Gastrocnemius medialis (tissue), 4 donors: ENCODE results near the gene SLC29A3. TPM values are rescaled to one million over a fixed set of nuclear protein-coding genes. Genes with fewer than 3 reads are reported as not detected.

Experiments
- ATAC-seq, 2 donors: fragments of 150-250 bp; one replicate each; pipeline ENCODE4 v1.9.1; 2016
- DNase-seq, 2 donors: peaks; one replicate each; pipeline ENCODE4 v3.0.0-alpha.2; 2019
- H3K27ac ChIP-seq, 4 donors: fragments of 200-600 bp; sonication (generic); 1 replicate in 1 of 4; 2 replicates in 3 of 4; pipeline ENCODE4 v1.5.1; 2016 to 2018; ENCODE audit warnings: mild to moderate bottlenecking in 2 of 4, moderate library complexity in 1 of 4
- H3K27me3 ChIP-seq, 3 donors: fragments of 200-600 bp; sonication (generic) in 2 of 3; 1 replicate in 1 of 3; 2 replicates in 2 of 3; pipeline versions ENCODE4 v1.5.1 to v1.6.0; 2016 to 2019; ENCODE audit warnings: mild to moderate bottlenecking in 1 of 3, moderate library complexity in 1 of 3
- H3K36me3 ChIP-seq, 2 donors: fragments of 200-600 bp; sonication (generic) in 1 of 2; one replicate each; pipeline ENCODE4 v1.5.1; 2017 to 2018
- H3K4me1 ChIP-seq, 2 donors: fragments of 200-600 bp; sonication (generic) in 1 of 2; one replicate each; pipeline ENCODE4 v1.5.1; 2016 to 2017; ENCODE audit warnings: mild to moderate bottlenecking in 2 of 2
- H3K4me3 ChIP-seq, 4 donors: fragments of 200-600 bp; sonication (generic) in 3 of 4; 1 replicate in 1 of 4; 2 replicates in 3 of 4; pipeline ENCODE4 v1.5.1; 2016 to 2019; ENCODE audit warnings: mild to moderate bottlenecking in 2 of 4
- H3K9me3 ChIP-seq, 3 donors: fragments of 200-600 bp; sonication (generic) in 2 of 3; 1 replicate in 1 of 3; 2 replicates in 2 of 3; pipeline ENCODE4 v1.5.1; 2016 to 2019
- CTCF ChIP-seq, 5 experiments: fragments of 450-650 bp in 3 of 5; fragments of 200-600 bp in 2 of 5; sonication (generic) in 2 of 5; IDR thresholded peaks in 4 of 5; conservative IDR thresholded peaks in 1 of 5; 1 replicate in 4 of 5; 2 replicates in 1 of 5; pipeline ENCODE4 v1.5.1; 2016 to 2019; ENCODE audit warnings: antibody characterized with exemption in 5 of 5, mild to moderate bottlenecking in 3 of 5, moderate library complexity in 3 of 5
- POLR2A ChIP-seq, 2 donors: fragments of 450-650 bp; IDR thresholded peaks; one replicate each; pipeline ENCODE4 v1.6.1; 2017; ENCODE audit warnings: antibody characterized with exemption in 2 of 2, mild to moderate bottlenecking in 2 of 2, moderate library complexity in 2 of 2
- in situ Hi-C, 4 donors: fragments of 200-750 bp; cut with MboI; loops; one replicate each; pipeline versions ENCODE4 v1.15.0 to v1.8.0; 2017; ENCODE audit warnings: low sequenced_read_pairs in 4 of 4
- intact Hi-C: fragments of 100-400 bp; cut with DNase I; formaldehyde crosslinking; loops from one replicate; pipeline ENCODE4 v1.15.1; 2023; ENCODE audit warnings: low total_unique reads
- total RNA-seq, 4 donors: library from RNA; depleted of rRNA; stranded (reverse); fragments of >200 nt; gene quantifications; one replicate each; pipeline versions ENCODE4 v1.1.0 to v1.2.3, GENCODE V29; 2016

Gene SLC29A3
- total RNA-seq, 4 donors from 2014 or later, result 0.36 to 2.8 (median 2.0) TPM

DNA sequence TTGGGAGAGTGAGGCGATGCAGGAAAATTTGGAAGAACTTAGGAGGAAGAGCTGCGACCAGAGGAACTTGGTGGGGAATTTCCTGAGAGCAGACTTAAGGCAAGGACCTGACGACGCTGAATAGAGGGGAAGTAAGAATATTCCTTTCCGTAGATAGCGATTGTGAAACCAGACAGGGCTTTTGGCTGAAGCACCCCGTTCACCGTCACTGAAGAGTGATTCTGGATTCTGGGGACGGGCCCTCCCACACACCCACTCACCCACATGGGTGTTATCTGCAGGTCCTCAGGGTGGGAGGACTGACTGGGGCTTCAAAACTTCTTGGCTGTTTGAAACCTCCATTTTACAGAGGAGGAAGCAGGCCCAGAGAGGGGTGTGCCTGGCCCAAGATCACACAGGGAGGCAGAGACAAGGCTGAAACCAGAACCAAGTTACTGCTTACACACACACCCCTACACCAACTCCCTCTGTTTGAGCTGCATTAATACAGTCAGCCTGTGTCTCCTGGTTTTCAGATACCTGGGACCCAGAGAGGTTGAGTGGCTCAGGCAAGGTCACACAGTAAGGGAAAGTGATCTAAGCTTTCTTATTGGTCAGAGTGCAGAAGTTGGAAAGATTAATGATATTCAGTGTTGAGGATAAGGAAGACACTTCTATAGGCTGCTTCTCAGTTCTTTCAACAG lies 40.4 kb downstream of the SLC29A3 start:
- TF ChIP-seq CTCF (IDR thresholded peaks at IDR 0.05 in 4 of 5, conservative IDR thresholded peaks at IDR 0.05 in 1 of 5), result no peak
- TF ChIP-seq POLR2A (IDR thresholded peaks at IDR 0.05), result no peak
- peaks cover 0 to 12% of the 10 kb centered on the region in 2 donors for H3K36me3 ChIP-seq
- no peaks in the 10 kb centered on the region for H3K9me3 ChIP-seq
- H3K4me1 ChIP-seq, result no peaks in the 10 kb centered on the region
- no peak for ATAC-seq
- DNase-seq, result no peak
- H3K27me3 ChIP-seq, result no peaks in the 10 kb centered on the region
- intact Hi-C loops, result no loop called here
- in situ Hi-C loops, result no loop called here
- no peak overlapping the region for H3K27ac ChIP-seq
- H3K4me3 ChIP-seq, result no peak overlapping the region

DNA sequence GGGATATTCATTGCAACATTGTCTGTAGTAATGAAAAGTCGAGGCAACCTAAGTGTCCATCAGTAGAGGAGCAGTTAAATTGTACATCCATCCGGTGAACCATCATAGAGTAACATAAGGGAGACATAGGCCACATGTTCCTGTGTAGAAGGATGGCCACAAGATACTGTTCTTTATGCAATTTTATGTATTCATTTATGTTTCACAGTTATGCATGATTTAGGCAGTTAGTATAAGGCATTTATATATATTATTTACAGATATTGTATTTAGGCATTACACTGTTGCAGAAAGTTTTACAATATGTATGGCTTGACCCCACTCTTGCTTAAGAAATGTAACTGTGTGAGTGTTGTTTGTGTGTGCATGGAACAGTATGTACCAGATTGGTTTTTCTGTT lies 41.7 kb downstream of the SLC29A3 start:
- Histone ChIP-seq H3K27ac (no peak overlapping the region), H3K27me3 (no peaks in the 10 kb centered on the region), H3K36me3 (peaks cover 0 to 12% of the 10 kb centered on the region in 2 donors), H3K9me3 (no peaks in the 10 kb centered on the region), H3K4me1 (no peaks in the 10 kb centered on the region), H3K4me3 (no peak overlapping the region)
- no peak for TF ChIP-seq CTCF (IDR thresholded peaks at IDR 0.05 in 4 of 5, conservative IDR thresholded peaks at IDR 0.05 in 1 of 5)
- no peak for TF ChIP-seq POLR2A (IDR thresholded peaks at IDR 0.05)
- ATAC-seq (no peak), DNase-seq (no peak)
- intact Hi-C loops (no loop called here), in situ Hi-C loops (no loop called here)

DNA sequence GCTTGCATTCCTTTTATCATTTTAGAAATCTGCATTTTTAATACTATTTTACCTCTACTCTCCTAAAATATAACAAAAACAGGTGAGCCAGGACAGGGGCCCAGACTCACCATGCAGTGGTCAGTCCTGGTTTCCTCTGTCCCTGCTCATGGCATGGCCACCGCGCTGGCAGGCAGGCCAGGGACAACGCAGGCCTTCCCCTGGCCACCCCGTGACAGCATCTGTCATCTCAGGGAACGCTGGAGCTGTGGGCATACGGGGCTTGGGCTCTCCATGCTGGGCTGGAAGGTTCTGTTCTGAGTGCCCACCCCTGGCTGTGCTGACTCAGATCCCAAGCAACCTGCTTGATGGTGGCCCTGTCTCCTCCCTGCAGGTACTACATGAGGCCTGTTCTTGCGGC lies 42.5 kb downstream of the SLC29A3 start:
- DNase-seq (no peak), ATAC-seq (no peak)
- TF ChIP-seq POLR2A (IDR thresholded peaks at IDR 0.05), result no peak
- TF ChIP-seq CTCF (IDR thresholded peaks at IDR 0.05 in 4 of 5, conservative IDR thresholded peaks at IDR 0.05 in 1 of 5), result no peak
- H3K36me3 ChIP-seq, result peaks cover 0 to 8% of the 10 kb centered on the region in 2 donors
- no peaks in the 10 kb centered on the region for H3K27me3 ChIP-seq
- H3K4me1 ChIP-seq, result no peaks in the 10 kb centered on the region
- in situ Hi-C loops, result no loop called here
- no peak overlapping the region for H3K4me3 ChIP-seq
- H3K27ac ChIP-seq, result no peak overlapping the region
- intact Hi-C loops, result no loop called here
- no peaks in the 10 kb centered on the region for H3K9me3 ChIP-seq

- in situ Hi-C loops (no loop called here), intact Hi-C loops (no loop called here)
- no peak for DNase-seq
- Histone ChIP-seq H3K27me3 (no peaks in the 10 kb centered on the region), H3K27ac (no peak overlapping the region), H3K4me3 (no peak overlapping the region), H3K36me3 (peaks cover 0 to 8% of the 10 kb centered on the region in 2 donors), H3K9me3 (no peaks in the 10 kb centered on the region), H3K4me1 (no peaks in the 10 kb centered on the region)
- no peak for ATAC-seq
- TF ChIP-seq POLR2A (IDR thresholded peaks at IDR 0.05), result no peak
- no peak for TF ChIP-seq CTCF (IDR thresholded peaks at IDR 0.05 in 4 of 5, conservative IDR thresholded peaks at IDR 0.05 in 1 of 5)
Measured at GRCh38 chr10:71362141-71362540, 43.1 kb downstream of the SLC29A3 start.

- no peaks in the 10 kb centered on the region for H3K9me3 ChIP-seq
- no peak for DNase-seq
- H3K27me3 ChIP-seq, result no peaks in the 10 kb centered on the region
- no peak for TF ChIP-seq CTCF (IDR thresholded peaks at IDR 0.05 in 4 of 5, conservative IDR thresholded peaks at IDR 0.05 in 1 of 5)
- no peak for TF ChIP-seq POLR2A (IDR thresholded peaks at IDR 0.05)
- peaks cover 0 to 8% of the 10 kb centered on the region in 2 donors for H3K36me3 ChIP-seq
- no peaks in the 10 kb centered on the region for H3K4me1 ChIP-seq
- no peak for ATAC-seq
- H3K4me3 ChIP-seq, result no peak overlapping the region
- in situ Hi-C loops (no loop called here), intact Hi-C loops (no loop called here)
- H3K27ac ChIP-seq, result no peak overlapping the region
Measured at GRCh38 chr10:71363936-71364335, 44.9 kb downstream of the SLC29A3 start.
